Thoracic aorta (tissue), 2 donors: Measurements from ENCODE around the gene SLC25A1. TPM values are rescaled to one million over a fixed set of nuclear protein-coding genes. Genes with fewer than 3 reads are reported as not detected.

Experiments used
- ATAC-seq: fragments of 150-250 bp; one replicate; pipeline ENCODE4 v1.8.0; 2017; ENCODE audit warnings: low read depth; ENCODE audit not compliant: insufficient number of reproducible peaks, low FRiP score
- DNase-seq: peaks from one replicate; pipeline ENCODE4 v3.0.0-alpha.2; 2020; ENCODE audit warnings: low spot score
- H3K27ac ChIP-seq, 2 donors: fragments of 200-600 bp; sonication (generic); 1 replicate in 1 of 2; 2 replicates in 1 of 2; pipeline ENCODE4 v1.5.1; 2016; ENCODE audit warnings: mild to moderate bottlenecking in 2 of 2, moderate library complexity in 2 of 2
- H3K27me3 ChIP-seq: fragments of 200-600 bp; sonication (generic); replicated peaks from 2 replicates; pipeline ENCODE4 v1.6.0; 2016; ENCODE audit warnings: mild to moderate bottlenecking; ENCODE audit not compliant: insufficient read depth
- H3K36me3 ChIP-seq: fragments of 200-600 bp; sonication (generic); one replicate; pipeline ENCODE4 v1.5.1; 2016
- H3K4me1 ChIP-seq, 2 donors: fragments of 200-600 bp; sonication (generic); 1 replicate in 1 of 2; 2 replicates in 1 of 2; pipeline versions ENCODE4 v1.5.1 to v1.6.0; 2016; ENCODE audit warnings: low read depth in 2 of 2, mild to moderate bottlenecking in 1 of 2; ENCODE audit not compliant: control insufficient read depth in 1 of 2
- H3K4me3 ChIP-seq: fragments of 200-600 bp; sonication (generic); 2 replicates; pipeline ENCODE4 v1.5.1; 2016; ENCODE audit warnings: mild to moderate bottlenecking
- H3K9me3 ChIP-seq: fragments of 200-600 bp; sonication (generic); 2 replicates; pipeline ENCODE4 v1.5.1; 2016
- total RNA-seq, 2 donors: library from RNA; depleted of rRNA; stranded (reverse); fragments of >200 nt; gene quantifications; one replicate each; pipeline versions ENCODE4 v1.1.0 to v1.2.3, GENCODE V29; 2016
- TF ChIP-seq, protein P1 (sequence below): fragments of 200-600 bp; sonication (generic); IDR thresholded peaks from one replicate; pipeline ENCODE4 v1.5.1; 2019; ENCODE audit warnings: antibody characterized with exemption

The SLC25A1 gene
- total RNA-seq, 2 donors from 2014 or later: 26.2 to 65.1 TPM

DNA sequence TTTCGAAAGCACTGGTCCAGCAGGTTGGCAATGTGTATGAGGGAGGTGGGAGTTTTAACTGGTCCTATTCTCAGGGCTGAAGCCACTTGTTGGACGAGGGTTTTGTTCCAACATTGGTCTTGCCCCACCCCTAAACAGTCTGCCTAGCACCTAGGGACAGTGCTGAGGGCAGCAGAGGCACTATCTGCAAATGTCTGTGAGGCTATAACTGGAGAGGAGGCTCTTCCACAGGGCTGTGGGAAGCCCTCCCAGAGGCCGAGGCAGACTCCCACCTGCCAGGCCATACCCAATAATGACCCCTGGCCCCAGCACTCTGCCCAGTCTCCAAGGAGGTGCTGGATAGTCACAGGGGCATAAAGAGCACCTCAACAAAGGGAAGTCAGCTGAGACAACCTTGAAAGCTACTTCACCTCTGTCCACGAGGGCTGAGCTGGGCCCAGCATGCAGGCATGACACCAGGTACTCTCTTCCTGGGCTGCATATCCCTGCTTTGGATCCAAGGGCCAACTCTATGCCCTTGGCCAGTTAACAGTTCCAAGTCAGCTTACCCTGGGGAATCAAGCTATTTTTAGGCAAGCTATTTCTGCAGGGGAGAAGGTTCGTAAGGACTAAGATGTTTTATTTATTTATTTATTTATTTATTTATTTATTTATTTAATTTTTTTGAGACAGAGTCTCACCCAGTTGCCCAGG, 40.2 kb upstream of the SLC25A1 start:
- Histone ChIP-seq H3K27me3 (no peaks in the 10 kb centered on the region), H3K9me3 (no peaks in the 10 kb centered on the region), H3K27ac (no peak overlapping the region), H3K36me3 (peaks cover 13% of the 10 kb centered on the region), H3K4me3 (no peak overlapping the region), H3K4me1 (peaks cover 0 to 5% of the 10 kb centered on the region in 2 donors)
- ATAC-seq (no peak), DNase-seq (no peak)
- TF ChIP-seq, protein P1, sequence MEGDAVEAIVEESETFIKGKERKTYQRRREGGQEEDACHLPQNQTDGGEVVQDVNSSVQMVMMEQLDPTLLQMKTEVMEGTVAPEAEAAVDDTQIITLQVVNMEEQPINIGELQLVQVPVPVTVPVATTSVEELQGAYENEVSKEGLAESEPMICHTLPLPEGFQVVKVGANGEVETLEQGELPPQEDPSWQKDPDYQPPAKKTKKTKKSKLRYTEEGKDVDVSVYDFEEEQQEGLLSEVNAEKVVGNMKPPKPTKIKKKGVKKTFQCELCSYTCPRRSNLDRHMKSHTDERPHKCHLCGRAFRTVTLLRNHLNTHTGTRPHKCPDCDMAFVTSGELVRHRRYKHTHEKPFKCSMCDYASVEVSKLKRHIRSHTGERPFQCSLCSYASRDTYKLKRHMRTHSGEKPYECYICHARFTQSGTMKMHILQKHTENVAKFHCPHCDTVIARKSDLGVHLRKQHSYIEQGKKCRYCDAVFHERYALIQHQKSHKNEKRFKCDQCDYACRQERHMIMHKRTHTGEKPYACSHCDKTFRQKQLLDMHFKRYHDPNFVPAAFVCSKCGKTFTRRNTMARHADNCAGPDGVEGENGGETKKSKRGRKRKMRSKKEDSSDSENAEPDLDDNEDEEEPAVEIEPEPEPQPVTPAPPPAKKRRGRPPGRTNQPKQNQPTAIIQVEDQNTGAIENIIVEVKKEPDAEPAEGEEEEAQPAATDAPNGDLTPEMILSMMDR: no peak

DNA sequence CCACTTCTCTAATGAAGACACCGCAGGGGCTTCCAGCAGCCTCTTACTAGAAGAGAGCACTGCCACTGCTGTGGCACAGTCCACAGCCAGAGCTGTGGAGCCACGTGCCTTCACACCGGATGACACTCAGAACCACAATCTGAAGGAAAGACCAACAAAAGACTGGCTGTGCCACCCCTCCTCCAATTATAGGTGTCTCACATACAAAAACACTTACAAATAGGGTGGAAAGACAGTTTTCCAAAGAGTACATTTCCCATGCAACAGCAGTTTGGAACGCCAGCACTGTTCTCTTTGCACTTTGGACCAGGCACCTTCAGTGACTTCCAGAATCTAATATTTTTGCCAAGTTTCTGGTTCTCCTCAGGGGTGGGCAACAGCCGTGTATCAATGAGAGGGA, 38.0 kb upstream of the SLC25A1 start:
- no peak for DNase-seq
- H3K4me3 ChIP-seq: no peak overlapping the region
- H3K27ac ChIP-seq: no peak overlapping the region
- peaks cover 6% of the 10 kb centered on the region for H3K36me3 ChIP-seq
- no peaks in the 10 kb centered on the region for H3K27me3 ChIP-seq
- H3K4me1 ChIP-seq: peaks cover 0 to 5% of the 10 kb centered on the region in 2 donors
- no peaks in the 10 kb centered on the region for H3K9me3 ChIP-seq
- TF ChIP-seq, protein P1: no peak
- no peak for ATAC-seq

- Histone ChIP-seq H3K9me3 (no peaks in the 10 kb centered on the region), H3K4me1 (peaks cover 0 to 5% of the 10 kb centered on the region in 2 donors), H3K4me3 (no peak overlapping the region), H3K27ac (no peak overlapping the region), H3K36me3 (peaks cover 6% of the 10 kb centered on the region), H3K27me3 (no peaks in the 10 kb centered on the region)
- DNase-seq: no peak
- TF ChIP-seq, protein P1: no peak
- no peak for ATAC-seq
Observed at GRCh38 chr22:19215360-19215759, 36.8 kb upstream of the SLC25A1 start.

GRCh38 chr22:19214078-19214473, 35.5 kb upstream of the SLC25A1 start:
- DNase-seq: no peak
- Histone ChIP-seq H3K4me1 (peaks cover 0 to 5% of the 10 kb centered on the region in 2 donors), H3K27ac (no peak overlapping the region), H3K36me3 (peaks cover 13% of the 10 kb centered on the region), H3K4me3 (no peak overlapping the region), H3K27me3 (no peaks in the 10 kb centered on the region), H3K9me3 (no peaks in the 10 kb centered on the region)
- no peak for ATAC-seq
- TF ChIP-seq, protein P1: no peak

DNA sequence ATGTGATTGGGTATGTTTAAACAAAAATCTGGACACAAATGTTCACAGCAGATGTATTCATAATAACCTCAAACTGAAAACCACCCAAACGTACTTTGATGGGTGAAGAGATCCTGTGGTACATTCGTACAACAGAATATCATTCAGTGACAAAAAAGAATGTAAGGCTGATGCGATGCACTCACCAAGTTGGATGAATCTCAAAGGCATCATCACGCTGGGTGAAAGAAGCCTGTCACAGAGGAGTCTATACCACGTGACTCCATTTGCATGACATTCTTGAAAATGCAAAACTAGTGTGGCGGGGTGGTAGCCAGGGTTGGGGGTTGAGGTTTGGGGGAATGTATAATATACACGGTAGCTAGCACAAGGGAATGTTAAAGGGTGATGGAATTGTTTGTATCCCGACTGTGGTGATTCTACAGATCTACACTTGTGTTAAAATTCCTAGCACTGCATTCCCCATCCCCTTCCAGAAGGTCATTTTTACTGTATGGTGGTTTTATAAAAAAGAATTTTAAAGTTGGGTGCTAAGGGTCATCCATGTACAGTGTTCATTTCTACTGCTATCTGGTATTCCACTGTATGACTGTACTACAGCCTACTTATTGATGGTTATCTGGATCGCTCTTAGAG, 35.0 kb upstream of the SLC25A1 start:
- no peaks in the 10 kb centered on the region for H3K27me3 ChIP-seq
- no peaks in the 10 kb centered on the region for H3K9me3 ChIP-seq
- peaks cover 0 to 2% of the 10 kb centered on the region in 2 donors for H3K4me1 ChIP-seq
- H3K27ac ChIP-seq: no peak overlapping the region
- H3K4me3 ChIP-seq: no peak overlapping the region
- ATAC-seq (no peak), DNase-seq (no peak)
- TF ChIP-seq, protein P1: no peak
- H3K36me3 ChIP-seq: peaks cover 13% of the 10 kb centered on the region
